HS-5 (cell line): Measurements from ENCODE around the gene TTBK1.

Experiments
- DNase-seq: peaks from one replicate; pipeline ENCODE4 v3.0.0-alpha.2; 2012; ENCODE audit warnings: low read depth

TTBK1 gene

DNA sequence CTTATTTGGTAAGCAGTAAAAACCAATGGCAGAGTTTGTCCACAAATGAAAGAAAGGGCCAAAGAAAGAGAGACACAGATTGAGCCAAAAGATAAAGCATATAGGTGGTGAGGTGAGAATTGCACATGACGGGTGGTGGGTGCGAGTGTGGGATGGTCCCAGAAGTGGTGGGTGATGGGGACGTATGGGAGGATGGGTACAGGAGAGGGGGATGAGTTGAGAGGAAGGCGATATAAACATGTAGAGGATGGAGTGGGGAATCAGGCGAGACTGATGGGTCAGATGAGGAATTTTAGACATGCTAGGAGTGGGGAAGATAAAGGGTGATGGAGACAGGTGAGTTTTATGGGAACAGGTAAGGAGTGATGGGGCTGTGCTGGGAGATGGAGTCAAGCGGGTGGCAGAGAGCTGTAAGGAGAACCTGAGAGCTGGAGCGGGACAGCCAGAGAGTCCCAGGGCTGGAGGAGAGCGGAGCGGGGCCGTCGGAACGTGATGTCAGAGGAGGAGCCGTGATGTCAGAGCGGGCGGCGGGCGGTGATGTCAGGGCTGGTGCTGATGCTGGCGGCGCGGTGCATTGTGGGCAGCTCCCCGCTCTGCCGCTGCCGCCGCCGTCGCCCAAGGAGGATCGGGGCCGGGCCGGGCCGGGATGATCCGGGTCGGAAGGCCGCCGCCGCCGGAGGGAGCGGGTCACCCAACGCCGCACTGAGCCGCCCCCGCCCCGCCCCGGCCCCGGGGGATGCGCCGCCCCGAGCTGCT, at the start of gene TTBK1:
TTBK1 (plus strand) TSS at position 574 of the 756 bp plus-strand sequence. CDS start 3,180 bp downstream, outside the sequence.
- DNase-seq = no peak

DNA sequence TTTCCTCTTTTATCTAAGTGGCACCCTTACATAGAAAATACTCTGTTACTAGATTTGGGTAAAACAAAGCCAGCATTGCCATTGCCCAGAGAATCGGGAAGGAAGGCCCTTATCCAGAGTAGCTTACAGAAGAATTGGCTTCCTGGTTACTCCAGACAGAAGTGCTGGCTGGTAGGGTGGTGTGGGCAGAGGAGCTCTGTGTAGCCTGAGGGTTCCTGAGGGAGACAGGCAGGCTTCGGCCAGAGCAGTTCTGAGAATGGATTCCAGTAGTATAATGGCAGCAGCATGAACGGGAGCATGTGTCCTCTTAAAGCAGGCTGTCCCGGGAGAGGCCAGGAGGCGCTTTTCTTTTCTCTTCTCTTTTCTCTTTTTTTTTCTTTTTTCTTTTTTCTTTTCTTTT, 49.4 kb upstream of the TTBK1 start:
- no peak for DNase-seq

DNA sequence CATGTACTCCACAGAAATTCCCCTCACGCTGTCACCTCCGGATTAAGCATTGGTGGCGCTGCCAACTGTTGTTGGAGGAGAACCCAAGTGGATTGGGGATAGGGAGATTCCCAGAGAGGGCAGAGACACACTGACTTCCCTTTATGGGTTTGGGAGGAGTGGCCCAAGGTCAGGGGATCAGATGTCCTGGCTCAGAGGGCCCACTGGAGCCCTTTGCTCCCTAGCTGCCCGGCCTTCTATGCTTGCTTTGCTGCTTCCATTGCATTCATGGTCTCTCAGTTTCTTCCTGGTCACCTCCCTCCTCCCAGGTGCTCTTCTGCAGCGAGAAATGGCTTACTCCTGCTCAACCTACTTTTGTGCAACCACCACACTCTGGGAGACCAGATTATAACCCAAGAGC, 46.9 kb upstream of the TTBK1 start:
- DNase-seq = no peak

DNA sequence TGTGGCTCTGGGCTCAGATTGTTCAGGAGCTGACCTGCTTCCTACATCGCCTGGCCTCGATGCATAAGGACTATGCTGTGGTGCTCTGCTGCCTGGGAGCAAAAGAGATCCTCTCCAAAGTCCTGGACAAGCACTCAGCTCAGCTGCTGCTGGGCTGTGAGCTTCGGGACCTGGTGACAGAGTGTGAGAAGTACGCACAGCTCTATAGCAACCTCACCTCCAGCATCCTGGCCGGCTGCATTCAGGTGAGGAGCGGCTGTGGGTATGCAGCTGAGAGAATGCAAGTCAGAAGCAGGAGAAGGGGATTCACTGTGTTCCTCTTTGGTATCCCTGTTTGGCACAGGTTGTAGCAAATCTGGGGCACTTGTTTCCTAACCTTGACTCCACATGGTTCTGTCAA, 43.4 kb upstream of the TTBK1 start:
- DNase-seq = no peak

DNA sequence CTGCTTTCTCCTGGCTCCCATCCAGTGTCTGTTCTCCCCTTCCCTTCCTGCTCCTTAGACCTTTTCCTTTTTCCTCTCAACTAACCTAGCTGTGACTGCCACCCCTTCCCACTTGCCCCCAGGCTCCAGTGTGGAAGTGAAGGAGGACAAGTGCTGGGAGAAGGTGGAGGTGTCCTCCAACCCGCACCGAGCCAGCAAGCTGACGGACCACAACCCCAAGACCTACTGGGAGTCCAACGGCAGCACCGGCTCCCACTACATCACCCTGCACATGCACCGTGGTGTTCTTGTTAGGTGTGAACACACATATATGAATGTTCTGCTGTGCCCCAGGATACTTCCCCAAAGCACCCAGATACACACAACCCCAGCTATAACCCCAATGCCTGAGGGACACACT, 42.7 kb upstream of the TTBK1 start:
- no peak for DNase-seq

DNA sequence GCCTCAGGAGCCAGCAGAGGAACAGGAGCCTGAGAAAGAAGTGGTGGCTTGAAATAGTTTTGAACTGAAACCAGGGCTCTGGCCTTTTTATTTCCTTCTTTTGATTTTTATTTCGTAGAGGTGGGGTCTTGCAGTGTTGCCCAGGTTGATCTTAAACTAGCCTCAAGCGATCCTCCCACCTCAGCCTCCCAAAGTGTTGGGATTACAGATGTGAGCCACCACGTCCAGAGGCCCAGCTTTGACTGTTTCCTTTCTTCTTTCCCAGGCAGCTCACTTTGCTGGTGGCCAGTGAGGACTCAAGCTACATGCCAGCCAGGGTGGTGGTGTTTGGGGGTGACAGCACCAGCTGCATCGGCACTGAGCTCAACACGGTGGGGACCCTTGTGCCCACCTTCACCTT, 40.8 kb upstream of the TTBK1 start:
- DNase-seq = no peak

DNA sequence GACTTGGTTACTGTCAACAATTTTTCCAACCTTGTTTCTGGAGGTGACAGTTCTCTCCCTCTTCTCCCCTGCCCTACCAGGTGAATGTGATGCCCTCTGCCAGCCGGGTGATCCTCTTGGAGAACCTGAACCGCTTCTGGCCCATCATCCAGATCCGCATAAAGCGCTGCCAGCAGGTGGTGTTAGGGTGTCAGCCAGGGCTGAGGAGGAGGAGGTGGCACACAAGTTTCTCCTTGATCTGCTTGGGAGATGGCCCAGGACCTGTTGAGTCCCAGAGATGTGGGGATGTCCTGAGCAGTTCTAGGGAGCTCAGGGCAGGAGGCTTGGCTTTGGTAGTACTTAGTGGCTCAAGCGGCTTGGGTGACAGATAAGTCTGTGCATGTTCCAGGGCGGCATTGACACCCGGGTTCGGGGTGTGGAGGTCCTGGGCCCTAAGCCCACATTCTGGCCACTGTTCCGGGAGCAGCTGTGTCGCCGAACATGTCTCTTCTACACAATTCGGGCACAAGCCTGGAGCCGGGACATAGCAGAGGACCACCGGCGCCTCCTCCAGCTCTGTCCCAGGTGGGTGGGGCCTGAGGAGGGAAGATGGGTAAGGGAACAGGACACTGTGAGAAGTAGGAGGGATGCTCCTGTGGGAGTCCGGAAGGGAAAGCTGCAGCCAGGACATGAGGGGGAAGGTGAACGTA, 40.1 kb upstream of the TTBK1 start:
- DNase-seq = no peak

DNA sequence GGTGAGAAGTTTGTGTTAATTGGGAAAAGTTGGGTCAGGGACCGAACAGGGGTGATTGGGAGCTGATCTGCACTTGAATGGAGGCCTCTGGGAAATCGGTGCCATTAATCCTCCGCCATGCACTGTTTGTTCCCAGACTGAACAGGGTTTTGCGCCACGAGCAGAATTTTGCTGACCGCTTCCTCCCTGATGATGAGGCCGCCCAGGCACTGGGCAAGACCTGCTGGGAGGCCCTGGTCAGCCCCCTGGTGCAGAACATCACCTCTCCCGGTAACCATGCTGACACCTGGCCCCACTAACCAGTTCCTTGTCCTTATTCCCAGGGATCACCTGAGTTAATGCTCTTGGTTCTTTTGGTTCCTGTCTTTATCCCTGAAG, 39.6 kb upstream of the TTBK1 start:
- DNase-seq = no peak

DNA sequence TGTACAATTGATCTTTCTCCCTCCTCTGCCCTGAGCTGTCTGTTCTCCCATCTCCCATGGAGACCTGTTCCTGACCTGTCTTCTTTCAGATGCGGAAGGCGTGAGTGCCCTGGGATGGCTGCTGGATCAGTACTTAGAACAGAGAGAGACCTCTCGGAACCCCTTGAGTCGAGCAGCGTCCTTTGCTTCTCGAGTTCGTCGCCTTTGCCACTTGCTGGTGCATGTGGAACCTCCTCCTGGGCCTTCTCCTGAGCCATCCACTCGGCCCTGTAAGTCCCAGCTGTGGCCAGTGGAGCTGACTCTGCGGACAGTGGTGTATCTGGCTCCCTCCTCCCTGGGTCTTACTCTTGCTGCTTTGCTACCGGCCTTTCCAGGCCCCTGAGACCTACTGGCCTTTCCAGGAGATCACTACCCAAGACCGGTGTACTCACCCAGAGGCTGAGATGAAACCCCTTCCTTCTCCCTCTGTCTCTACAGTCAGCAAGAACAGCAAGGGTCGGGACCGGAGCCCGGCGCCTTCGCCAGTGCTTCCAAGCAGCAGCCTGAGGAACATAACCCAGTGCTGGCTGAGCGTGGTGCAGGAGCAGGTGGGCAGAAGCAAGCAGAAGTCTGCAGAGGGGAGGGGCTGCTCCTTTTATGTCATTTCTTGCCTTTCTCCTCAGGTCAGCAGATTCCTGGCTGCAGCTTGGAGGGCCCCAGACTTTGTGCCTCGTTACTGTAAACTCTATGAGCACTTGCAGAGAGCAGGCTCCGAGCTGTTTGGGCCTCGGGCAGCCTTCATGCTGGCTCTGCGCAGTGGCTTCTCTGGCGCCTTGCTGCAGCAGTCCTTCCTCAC, 38.8 kb upstream of the TTBK1 start:
- no peak for DNase-seq

DNA sequence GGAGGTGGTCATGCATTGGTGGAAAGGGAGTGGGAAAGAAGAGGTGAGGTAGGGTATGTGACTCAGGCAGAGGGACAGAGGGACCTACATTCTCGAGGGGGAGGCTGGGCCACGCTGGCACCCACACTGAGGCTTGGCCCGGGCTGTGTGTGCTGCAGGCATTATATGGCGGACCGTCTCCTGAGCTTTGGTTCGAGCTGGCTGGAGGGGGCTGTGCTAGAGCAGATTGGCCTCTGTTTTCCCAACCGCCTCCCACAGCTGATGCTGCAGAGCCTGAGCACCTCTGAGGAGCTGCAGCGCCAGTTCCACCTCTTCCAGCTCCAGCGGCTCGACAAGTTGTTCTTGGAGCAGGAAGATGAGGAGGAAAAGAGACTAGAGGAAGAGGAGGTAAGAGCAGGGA, 37.4 kb upstream of the TTBK1 start:
- no peak for DNase-seq

DNA sequence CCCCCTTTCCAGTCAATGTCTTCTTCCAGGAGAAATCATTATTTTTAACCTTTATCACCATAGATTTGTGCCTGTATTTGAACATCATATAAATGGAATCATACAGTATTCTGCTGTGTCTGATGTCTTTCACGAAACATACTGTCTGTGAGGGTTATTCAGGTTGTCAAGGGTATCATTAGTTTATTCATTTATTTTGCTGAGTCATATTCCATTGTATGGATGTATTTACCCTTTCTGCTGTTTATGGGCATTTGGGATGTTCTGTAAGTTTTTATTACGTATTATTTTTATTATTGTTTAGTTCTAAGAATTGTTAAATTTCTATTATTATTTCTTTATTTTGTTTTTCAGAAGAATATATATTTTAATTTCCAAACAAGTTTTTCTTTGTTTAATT, 36.0 kb upstream of the TTBK1 start:
- DNase-seq = no peak

DNA sequence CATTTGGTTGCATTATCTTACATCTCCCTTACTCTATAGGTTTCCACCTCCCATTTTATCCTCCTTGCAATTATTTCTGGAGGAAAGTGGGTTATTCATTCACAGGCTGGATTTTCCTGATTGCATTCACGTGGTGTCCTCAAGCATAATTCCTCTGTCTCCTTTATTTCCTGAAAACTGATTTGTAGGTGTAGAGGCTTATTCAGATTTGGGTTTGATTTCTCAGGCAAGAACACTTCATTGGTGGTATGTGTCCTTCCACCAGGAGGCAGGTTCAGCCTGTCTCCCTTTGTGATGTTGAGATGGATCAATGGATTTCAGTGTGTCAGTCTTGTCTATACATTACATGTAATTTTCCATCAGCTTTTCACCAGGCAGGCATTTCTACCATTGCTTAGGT, 31.3 kb upstream of the TTBK1 start:
- no peak for DNase-seq

DNA sequence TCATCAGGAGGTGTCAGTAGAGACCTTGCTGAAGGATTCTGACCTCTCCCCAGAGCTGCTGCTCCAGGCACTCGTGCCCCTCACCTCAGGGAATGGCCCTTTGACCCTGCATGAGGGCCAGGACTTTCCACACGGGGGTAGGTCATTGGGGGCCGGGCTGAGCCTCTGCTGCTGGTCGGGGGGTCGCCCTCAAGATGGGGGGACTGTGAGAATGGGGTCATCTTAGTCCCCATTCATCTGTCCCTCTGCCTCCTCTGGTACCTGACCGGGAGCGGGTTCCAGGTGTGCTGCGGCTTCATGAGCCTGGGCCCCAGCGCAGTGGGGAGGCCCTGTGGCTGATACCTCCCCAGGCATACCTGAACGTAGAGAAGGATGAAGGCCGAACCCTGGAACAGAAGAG, 29.9 kb upstream of the TTBK1 start:
- DNase-seq = no peak

DNA sequence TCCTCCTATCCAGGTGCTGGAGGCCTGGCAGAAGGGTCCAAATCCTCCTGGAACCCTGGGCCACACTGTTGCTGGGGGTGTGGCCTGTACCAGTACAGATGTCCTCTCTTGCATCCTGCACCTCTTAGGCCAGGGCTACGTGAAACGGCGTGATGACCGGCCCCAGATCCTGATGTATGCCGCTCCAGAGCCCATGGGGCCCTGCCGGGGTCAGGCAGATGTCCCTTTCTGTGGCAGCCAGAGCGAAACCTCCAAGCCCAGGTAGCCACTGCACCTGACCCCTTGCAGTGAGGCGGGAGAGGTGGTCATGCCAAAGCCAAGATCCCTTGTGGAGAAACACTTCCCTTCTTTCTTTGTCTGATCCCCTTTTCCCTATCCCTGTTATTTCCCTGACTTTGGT, 28.2 kb upstream of the TTBK1 start:
- no peak for DNase-seq

DNA sequence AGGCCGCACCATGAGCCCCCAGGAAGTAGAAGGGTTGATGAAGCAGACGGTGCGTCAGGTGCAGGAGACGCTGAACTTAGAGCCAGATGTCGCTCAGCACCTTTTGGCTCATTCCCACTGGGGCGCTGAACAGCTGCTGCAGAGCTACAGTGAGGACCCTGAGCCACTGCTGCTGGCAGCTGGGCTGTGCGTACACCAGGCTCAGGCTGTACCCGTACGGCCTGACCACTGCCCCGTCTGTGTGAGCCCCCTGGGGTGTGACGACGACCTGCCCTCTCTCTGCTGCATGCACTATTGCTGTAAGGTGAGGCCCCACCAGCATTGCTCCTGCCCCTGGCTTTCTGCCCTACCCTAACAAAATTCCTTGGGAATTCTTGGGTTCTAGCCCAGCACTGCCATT, 27.1 kb upstream of the TTBK1 start:
- no peak for DNase-seq

DNA sequence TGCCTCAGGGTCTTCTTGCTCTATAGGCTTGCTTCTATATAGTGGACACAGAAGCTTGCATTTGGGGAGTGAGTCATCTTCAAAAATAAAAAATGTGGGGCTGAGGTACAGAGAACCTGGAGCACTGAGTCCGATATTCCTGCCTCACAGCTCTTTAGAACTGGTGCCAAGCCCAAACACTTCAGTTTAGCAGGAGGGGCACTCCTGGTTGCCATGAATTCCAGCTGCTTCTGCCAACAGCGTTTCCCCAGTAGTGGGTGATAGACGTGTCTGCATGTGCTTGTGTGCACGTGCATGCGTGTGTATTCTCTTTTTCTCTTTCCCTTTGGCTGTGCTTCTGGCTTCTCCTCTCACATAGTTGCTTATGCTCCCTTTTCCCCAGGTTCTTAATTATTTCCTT, 25.9 kb upstream of the TTBK1 start:
- DNase-seq = no peak

DNA sequence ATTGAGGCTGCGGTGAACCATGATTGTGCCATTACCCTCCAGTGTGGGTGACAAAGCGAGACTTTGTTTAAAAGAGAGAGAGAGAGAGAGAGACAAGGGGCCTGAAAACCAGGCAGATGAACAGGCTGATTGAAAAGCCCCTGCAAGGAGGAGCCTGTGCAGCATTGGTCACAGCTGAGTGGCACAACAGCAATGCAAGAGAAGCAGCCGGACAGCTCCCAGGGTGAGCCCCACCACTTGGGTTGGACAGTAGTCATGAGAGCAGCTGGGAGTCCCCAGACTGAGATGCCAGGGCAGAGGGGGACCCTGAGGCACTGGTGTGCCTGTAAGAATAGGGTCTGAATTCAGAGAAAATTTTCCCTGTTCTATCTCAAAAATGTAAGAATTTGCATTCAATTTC, 24.2 kb upstream of the TTBK1 start:
- no peak for DNase-seq

DNA sequence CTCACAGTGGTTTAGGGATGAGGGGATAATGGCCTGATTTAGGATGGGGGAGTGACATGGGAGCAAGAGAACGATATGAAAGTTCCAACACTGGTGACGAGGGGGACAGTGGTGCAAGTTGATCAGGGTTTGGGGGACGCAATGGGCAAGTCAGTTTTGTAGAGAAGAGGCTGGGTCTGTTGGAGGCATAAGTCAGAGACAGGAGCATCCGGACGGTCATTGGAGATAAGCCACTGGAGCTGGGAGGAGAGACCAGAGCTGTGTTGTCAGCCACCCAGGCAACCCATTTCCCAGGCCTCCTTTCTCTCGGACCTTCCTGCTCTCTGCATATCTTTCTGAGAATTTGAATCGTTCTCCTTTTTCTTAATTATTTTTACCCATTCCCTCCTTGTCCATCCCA, 23.5 kb upstream of the TTBK1 start:
- DNase-seq = no peak

DNA sequence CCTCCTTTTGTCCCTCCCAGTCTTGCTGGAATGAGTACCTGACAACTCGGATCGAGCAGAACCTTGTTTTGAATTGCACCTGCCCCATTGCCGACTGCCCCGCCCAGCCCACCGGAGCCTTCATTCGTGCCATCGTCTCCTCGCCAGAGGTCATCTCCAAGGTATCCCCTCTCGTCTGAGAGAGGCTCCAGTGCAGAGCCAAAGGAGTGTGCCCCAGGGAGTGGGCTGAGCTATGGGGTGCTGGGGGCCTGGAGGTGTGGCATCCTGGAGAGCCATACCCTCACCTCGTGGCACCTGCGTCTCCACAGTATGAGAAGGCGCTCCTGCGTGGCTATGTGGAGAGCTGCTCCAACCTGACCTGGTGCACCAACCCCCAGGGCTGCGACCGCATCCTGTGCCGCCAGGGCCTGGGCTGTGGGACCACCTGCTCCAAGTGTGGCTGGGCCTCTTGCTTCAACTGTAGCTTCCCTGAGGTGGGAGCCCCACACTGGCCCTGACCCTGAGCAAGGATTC, 22.8 kb upstream of the TTBK1 start:
- no peak for DNase-seq

DNA sequence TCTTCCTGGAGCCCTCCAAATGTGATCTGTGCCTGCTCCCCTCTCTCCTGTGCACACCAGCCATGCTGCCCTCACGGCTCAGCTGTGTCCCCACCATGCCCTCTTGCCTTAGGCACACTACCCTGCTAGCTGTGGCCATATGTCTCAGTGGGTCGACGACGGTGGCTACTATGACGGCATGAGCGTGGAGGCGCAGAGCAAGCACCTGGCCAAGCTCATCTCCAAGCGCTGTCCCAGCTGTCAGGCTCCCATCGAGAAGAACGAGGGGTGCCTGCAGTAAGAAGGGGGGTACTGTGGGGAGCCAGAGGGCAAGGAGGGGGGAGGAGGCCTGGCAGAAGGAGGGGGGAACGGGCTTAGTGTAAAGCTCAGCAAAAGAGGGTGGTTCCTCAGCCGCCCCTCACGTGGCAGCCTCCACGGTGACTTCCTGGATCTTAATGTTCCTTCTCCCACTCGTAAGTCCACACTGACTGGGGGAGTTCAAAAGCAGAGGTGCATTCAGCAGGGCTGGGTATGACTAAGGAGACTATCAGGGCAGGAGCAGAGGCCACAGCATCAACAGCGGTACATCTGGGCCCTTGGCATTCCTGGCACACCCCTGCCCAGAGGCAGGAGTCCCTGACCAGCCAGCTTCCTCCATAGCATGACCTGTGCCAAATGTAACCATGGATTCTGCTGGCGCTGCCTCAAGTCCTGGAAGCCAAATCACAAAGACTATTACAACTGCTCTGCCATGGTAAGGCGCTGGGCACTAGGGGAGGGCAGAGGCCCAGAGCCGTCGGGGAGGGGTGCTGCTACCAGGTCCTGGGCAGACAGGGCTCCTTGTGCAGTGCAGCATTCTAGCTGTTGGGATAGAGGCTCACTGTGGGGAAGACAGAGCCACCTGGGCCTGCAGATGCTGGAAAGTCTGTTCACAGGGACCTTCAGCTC, 22.0 kb upstream of the TTBK1 start:
- DNase-seq = no peak

DNA sequence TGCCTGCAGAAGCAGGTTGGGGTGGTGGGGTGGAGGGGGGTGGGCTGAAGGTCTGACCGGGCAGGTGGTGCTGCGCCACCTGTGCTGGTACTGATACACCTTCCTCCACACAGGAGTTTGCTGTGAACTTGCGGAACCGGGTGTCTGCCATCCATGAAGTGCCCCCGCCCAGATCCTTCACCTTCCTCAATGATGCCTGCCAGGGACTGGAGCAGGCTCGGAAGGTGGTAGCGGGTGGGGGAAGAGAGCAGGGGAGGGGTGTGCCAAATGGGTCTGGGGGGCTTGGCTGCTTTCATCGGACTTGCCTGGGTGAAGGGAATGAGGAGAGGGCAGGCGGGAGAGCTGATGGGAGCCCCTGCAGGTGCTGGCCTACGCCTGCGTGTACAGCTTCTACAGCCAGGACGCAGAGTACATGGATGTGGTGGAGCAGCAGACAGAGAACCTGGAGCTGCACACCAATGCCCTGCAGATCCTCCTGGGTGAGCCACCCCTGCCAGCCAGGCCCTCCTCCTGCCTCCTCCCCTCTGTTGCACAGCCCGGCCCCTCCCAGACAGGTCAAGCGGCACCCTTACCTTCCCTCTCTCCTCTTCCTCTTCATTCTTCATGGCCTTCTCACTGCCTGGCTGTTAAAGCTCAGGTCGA, 20.7 kb upstream of the TTBK1 start:
- no peak for DNase-seq
